GM12875 (cell line): ENCODE measurements around the gene STAMBPL1.

Source experiments
- H3K4me3 ChIP-seq: one replicate; pipeline ENCODE4 v1.5.1; 2011; ENCODE audit warnings: low read depth, low read length, control low read depth
- CTCF ChIP-seq: IDR thresholded peaks from 2 replicates; pipeline ENCODE4 v1.5.1; 2011; ENCODE audit warnings: low read depth, mild to moderate bottlenecking, control low read depth, inconsistent platforms, low read length, moderate library complexity, borderline replicate concordance; ENCODE audit not compliant: insufficient read depth

The STAMBPL1 gene

GRCh38 chr10:88890681-88891381 is 10.8 kb downstream of the STAMBPL1 start:
- TF ChIP-seq CTCF = no peak
- no peak overlapping the region for H3K4me3 ChIP-seq

DNA sequence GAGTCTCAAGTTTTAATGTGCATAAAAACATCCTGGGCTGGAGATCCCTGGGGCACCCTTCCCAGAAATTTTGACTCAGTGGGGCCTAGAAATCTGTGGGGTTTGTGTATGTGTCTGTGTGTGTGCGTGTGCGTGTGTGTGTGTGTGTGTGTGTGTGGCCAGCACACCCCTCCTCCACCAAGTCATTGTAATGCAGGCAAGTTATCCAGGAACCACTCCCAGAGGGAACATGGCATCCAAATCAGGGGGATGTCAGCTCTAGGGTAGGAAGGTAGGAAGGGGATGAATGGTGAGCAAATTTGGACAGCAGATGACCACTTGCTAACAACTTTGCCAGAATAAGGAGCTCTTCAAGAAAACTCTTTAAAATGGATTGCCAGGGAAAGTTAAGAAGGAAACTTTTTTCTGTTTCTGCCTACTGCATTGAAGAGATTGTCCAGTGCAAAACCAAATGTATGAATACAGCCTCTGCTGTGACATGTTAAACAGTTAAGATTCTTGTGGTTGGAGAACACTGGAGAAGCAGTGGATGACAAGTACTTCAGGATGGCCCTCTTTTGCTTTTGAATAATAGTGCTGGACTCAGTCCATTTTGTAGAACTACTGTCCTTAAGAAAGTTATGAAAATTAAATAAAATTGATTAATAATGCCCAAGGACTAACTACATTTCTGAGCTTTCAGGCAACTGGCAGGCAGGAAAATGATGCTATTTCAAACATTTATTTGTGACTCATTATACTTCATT is 12.3 kb downstream of the STAMBPL1 start:
- H3K4me3 ChIP-seq = no peak overlapping the region
- TF ChIP-seq CTCF = no peak

GRCh38 chr10:88893611-88894010 is 13.6 kb downstream of the STAMBPL1 start:
- no peak for TF ChIP-seq CTCF

GRCh38 chr10:88895250-88895649 is 15.2 kb downstream of the STAMBPL1 start:
- TF ChIP-seq CTCF = no peak
- H3K4me3 ChIP-seq = no peak overlapping the region

More at GRCh38 chr10:88893611-88894010, 13.6 kb downstream of the STAMBPL1 start:
- H3K4me3 ChIP-seq = no peak overlapping the region

GRCh38 chr10:88896372-88896993 is 16.4 kb downstream of the STAMBPL1 start:
- H3K4me3 ChIP-seq = no peak overlapping the region
- no peak for TF ChIP-seq CTCF

DNA sequence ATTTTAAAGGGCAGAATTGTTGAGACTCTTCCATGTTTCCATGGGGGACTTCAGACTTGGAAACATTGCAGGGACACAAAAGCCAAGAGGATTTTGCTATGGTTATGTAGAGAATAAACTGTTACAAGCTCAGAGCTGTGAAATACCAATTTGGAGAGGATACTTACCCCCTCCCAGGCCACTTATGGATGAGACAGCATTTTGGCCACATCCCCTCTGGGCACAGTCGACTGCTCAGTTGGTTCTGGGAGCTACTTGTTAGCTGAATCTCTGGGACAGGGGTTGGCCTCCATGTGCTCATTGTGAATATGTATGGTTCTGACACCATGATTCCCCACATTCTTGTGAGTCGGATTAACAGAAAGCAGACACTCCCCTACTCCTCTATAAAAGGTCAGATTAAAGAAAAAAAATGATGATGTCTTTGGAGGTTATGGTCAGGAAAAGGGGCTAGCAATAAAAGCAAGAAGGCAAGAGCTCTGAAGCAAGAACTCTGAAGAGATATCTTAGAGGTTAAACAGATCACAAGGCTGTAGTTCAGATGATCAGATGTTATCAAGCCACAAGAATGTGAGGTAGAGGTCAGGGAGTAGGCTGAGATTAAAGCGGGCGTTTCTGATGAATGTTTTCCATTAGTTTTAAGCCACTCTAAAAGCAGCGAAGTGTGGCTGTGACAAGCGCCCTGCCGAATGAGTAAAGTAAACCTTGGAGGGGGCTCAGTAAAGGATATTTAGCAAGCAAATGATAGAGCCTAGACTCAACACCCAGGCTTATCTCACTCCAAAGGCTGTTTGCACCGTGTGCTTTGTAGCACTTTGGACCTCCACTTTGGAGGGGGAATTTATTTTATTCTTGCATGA is 17.2 kb downstream of the STAMBPL1 start:
- H3K4me3 ChIP-seq = no peak overlapping the region
- no peak for TF ChIP-seq CTCF
